ENCODE data around the gene APEX1.

APEX1 gene

GRCh38 chr14:20422886-20423285 lies 32.1 kb upstream of the APEX1 start:
- ChIA-PET POLR2A (ENCODE audit: low non-redundant PET) (no interaction called here), CTCF (no interaction called here)
- no peak for DNase-seq (ENCODE audit: low spot score)
- no peak overlapping the region for H3K27ac ChIP-seq
- no peak for TF ChIP-seq CTCF (conservative IDR thresholded peaks at IDR 0.05; ENCODE audit: low read depth)

GRCh38 chr14:20424851-20425250 lies 30.2 kb upstream of the APEX1 start:
- POLR2A ChIA-PET (ENCODE audit: low non-redundant PET) = no interaction called here
- CTCF ChIA-PET = interaction anchor here (0.7 to 0.9 kb wide), 2 partner anchors 9 to 1821 kb away, joined by 3 to 5 read pairs; no protein-coding TSS in a partner anchor
- no peak for TF ChIP-seq CTCF (conservative IDR thresholded peaks at IDR 0.05; ENCODE audit: low read depth)
- H3K27ac ChIP-seq = no peak overlapping the region
- no peak for DNase-seq (ENCODE audit: low spot score)

- peak; percentile 67 for DNase-seq (ENCODE audit: low spot score)
- H3K27ac ChIP-seq = no peak overlapping the region
- POLR2A ChIA-PET (ENCODE audit: low non-redundant PET) = no interaction called here
- CTCF ChIA-PET = interaction anchor here (2.3 kb wide), 1 partner anchor 12 kb away, joined by 5 read pairs; no protein-coding TSS in a partner anchor
- no peak for TF ChIP-seq CTCF (conservative IDR thresholded peaks at IDR 0.05; ENCODE audit: low read depth)
These were observed 27.6 kb upstream of the APEX1 start for GRCh38 chr14:20427231-20428009.

GRCh38 chr14:20428010-20428365 lies 27.0 kb upstream of the APEX1 start:
- ChIA-PET POLR2A (ENCODE audit: low non-redundant PET) (no interaction called here), CTCF (interaction anchor here (2.3 kb wide), 1 partner anchor 12 kb away, joined by 5 read pairs; no protein-coding TSS in a partner anchor)
- TF ChIP-seq CTCF (conservative IDR thresholded peaks at IDR 0.05; ENCODE audit: low read depth) = no peak
- no peak for DNase-seq (ENCODE audit: low spot score)
- no peak overlapping the region for H3K27ac ChIP-seq

GRCh38 chr14:20428802-20429201 lies 26.2 kb upstream of the APEX1 start:
- H3K27ac ChIP-seq = no peak overlapping the region
- no peak for TF ChIP-seq CTCF (conservative IDR thresholded peaks at IDR 0.05; ENCODE audit: low read depth)
- ChIA-PET CTCF (no interaction called here), POLR2A (ENCODE audit: low non-redundant PET) (no interaction called here)
- no peak for DNase-seq (ENCODE audit: low spot score)

- DNase-seq (ENCODE audit: low spot score) = no peak
- POLR2A ChIA-PET (ENCODE audit: low non-redundant PET) = no interaction called here
- H3K27ac ChIP-seq = no peak overlapping the region
- CTCF ChIA-PET = no interaction called here
- TF ChIP-seq CTCF (conservative IDR thresholded peaks at IDR 0.05; ENCODE audit: low read depth) = no peak
These were observed 25.0 kb upstream of the APEX1 start for GRCh38 chr14:20429801-20430669.
